Activated CD8-positive, alpha-beta T cell treated with anti-CD3 and anti-CD28 coated beads for 36 hours (primary cell): ENCODE results near the gene C19orf85. TPM values are rescaled to one million over a fixed set of nuclear protein-coding genes. Genes with fewer than 3 reads are reported as not detected.

Experiments used
- ATAC-seq: fragments of 200-7000 bp; cut with Tn5 transposase; one replicate; pipeline ENCODE4 v1.10.0; 2021; ENCODE audit warnings: mild to moderate bottlenecking, moderate library complexity
- CTCF ChIA-PET: fragments of 350-600 bp; sonication (Branson Sonifier 250); formaldehyde crosslinking; loops from one replicate; lab custom pipeline; 2021; ENCODE audit warnings: antibody characterized with exemption; lab: Charles Lee
- POLR2A ChIA-PET: fragments of 350-600 bp; sonication (Branson Sonifier 250); formaldehyde crosslinking; loops from one replicate; lab custom pipeline; 2021; ENCODE audit warnings: antibody characterized with exemption; lab: Charles Lee
- DNase-seq: peaks from one replicate; pipeline ENCODE4 v3.0.0-alpha.2; 2020
- H3K27ac Mint-ChIP-seq: one replicate; pipeline ENCODE4 v1.8.0; 2021; ENCODE audit warnings: mild to moderate bottlenecking, mixed read lengths
- H3K27me3 Mint-ChIP-seq: one replicate; pipeline ENCODE4 v1.8.0; 2021; ENCODE audit warnings: mixed read lengths
- H3K36me3 Mint-ChIP-seq: one replicate; pipeline ENCODE4 v1.8.0; 2021; ENCODE audit warnings: low read depth, mixed read lengths
- H3K4me1 Mint-ChIP-seq: one replicate; pipeline ENCODE4 v1.8.0; 2021; ENCODE audit warnings: low read depth, mixed read lengths
- H3K4me3 Mint-ChIP-seq: one replicate; pipeline ENCODE4 v1.8.0; 2021; ENCODE audit warnings: mild to moderate bottlenecking, moderate library complexity, mixed read lengths
- H3K9me3 Mint-ChIP-seq: one replicate; pipeline ENCODE4 v1.8.0; 2021; ENCODE audit warnings: mixed read lengths
- CTCF ChIP-seq: fragments of 200-600 bp; IDR thresholded peaks from one replicate; pipeline ENCODE4 v1.8.0; 2022; ENCODE audit warnings: antibody characterized with exemption, mild to moderate bottlenecking
- intact Hi-C: fragments of 100-400 bp; cut with micrococcal nuclease; formaldehyde crosslinking; loops from one replicate; pipeline ENCODE4 v1.10.0; 2022
- total RNA-seq, 2 experiments: library from RNA; stranded (reverse); gene quantifications; one replicate each; pipeline ENCODE4 v1.2.3, GENCODE V29; 2021

The C19orf85 gene
- total RNA-seq, 2 experiments from 2014 or later: not detected

- intact Hi-C loops: no loop called here
- no peak for DNase-seq
- no peak overlapping the region for H3K4me3 Mint-ChIP-seq
- peaks cover 19% of the 10 kb centered on the region for H3K4me1 Mint-ChIP-seq
- ChIA-PET CTCF (interaction anchor here (0.8 to 0.9 kb wide), 2 partner anchors 13 to 349 kb away, joined by 3 to 5 read pairs; no protein-coding TSS in a partner anchor), POLR2A (interaction anchor here (0.7 kb wide), 1 partner anchor 8 kb away, joined by 3 read pairs; no protein-coding TSS in a partner anchor)
- H3K27ac Mint-ChIP-seq: no peak overlapping the region
- H3K9me3 Mint-ChIP-seq: no peaks in the 10 kb centered on the region
- no peak for ATAC-seq
- H3K27me3 Mint-ChIP-seq: peaks cover 6% of the 10 kb centered on the region
- H3K36me3 Mint-ChIP-seq: no peaks in the 10 kb centered on the region
- no peak for TF ChIP-seq CTCF
These were observed 26.2 kb upstream of the C19orf85 start for GRCh38 chr19:55490478-55491432.

- peaks cover 21% of the 10 kb centered on the region for H3K4me1 Mint-ChIP-seq
- no peaks in the 10 kb centered on the region for H3K9me3 Mint-ChIP-seq
These were observed 25.3 kb upstream of the C19orf85 start for GRCh38 chr19:55489711-55490477.

GRCh38 chr19:55488986-55489710 lies 24.6 kb upstream of the C19orf85 start:
- Mint-ChIP-seq H3K9me3 (no peaks in the 10 kb centered on the region), H3K4me3 (no peak overlapping the region), H3K36me3 (no peaks in the 10 kb centered on the region), H3K27ac (no peak overlapping the region), H3K4me1 (peaks cover 19% of the 10 kb centered on the region), H3K27me3 (peaks cover 6% of the 10 kb centered on the region)
- ChIA-PET CTCF (no interaction called here), POLR2A (no interaction called here)
- DNase-seq (no peak), ATAC-seq (no peak)
- TF ChIP-seq CTCF: no peak
- intact Hi-C loops: no loop called here

More at GRCh38 chr19:55489711-55490477, 25.3 kb upstream of the C19orf85 start:
- Mint-ChIP-seq H3K36me3 (no peaks in the 10 kb centered on the region), H3K27me3 (peaks cover 6% of the 10 kb centered on the region), H3K4me3 (no peak overlapping the region), H3K27ac (no peak overlapping the region)
- POLR2A ChIA-PET: no interaction called here
- CTCF ChIA-PET: interaction anchor here (0.8 kb wide), 1 partner anchor 14 kb away, joined by 5 read pairs; no protein-coding TSS in a partner anchor
- intact Hi-C loops: no loop called here
- DNase-seq: no peak
- TF ChIP-seq CTCF: no peak
- no peak for ATAC-seq

GRCh38 chr19:55487924-55488687 lies 23.6 kb upstream of the C19orf85 start, which contains the start of gene SSC5D:
Gene SSC5D, plus strand, starts transcription at chr19:55488436. Its CDS starts 154 bp downstream, at chr19:55488590.
- no peaks in the 10 kb centered on the region for H3K9me3 Mint-ChIP-seq
- intact Hi-C loops: no loop called here
- ChIA-PET CTCF (interaction anchor here (1.0 to 5.6 kb wide), 2 partner anchors 14 to 16 kb away, joined by 3 to 31 read pairs; no protein-coding TSS in a partner anchor), POLR2A (interaction anchor here (0.8 to 3.5 kb wide), 3 partner anchors 12 to 159 kb away, joined by 3 to 22 read pairs (median 5); partner anchors contain the start of gene ZNF628)
- peak within 1 kb of the TSS; percentile 11 for H3K4me3 Mint-ChIP-seq
- DNase-seq: no peak
- no peaks in the 10 kb centered on the region for H3K36me3 Mint-ChIP-seq
- ATAC-seq: no peak
- peak within 1 kb of the TSS; percentile 80 for H3K27ac Mint-ChIP-seq
- no peak for TF ChIP-seq CTCF
- H3K4me1 Mint-ChIP-seq: peaks cover 19% of the 10 kb centered on the region
- H3K27me3 Mint-ChIP-seq: peaks cover 4% of the 10 kb centered on the region
